Nephron progenitor cell (in vitro differentiated cells): Measurements from ENCODE around the gene CNST.

Source experiments
- DNase-seq: peaks from one replicate; pipeline ENCODE4 v3.0.0; 2021
- H3K27ac Mint-ChIP-seq: 2 replicates; pipeline ENCODE4 v1.8.0; 2021; ENCODE audit warnings: mild to moderate bottlenecking, moderate library complexity, mixed read lengths
- H3K27me3 Mint-ChIP-seq: 2 replicates; pipeline ENCODE4 v1.8.0; 2021; ENCODE audit warnings: mild to moderate bottlenecking, low read depth, mixed read lengths; ENCODE audit not compliant: poor library complexity
- H3K36me3 Mint-ChIP-seq: 2 replicates; pipeline ENCODE4 v1.8.0; 2021; ENCODE audit warnings: low read depth, mixed read lengths
- H3K4me1 Mint-ChIP-seq: 2 replicates; pipeline ENCODE4 v1.8.0; 2021; ENCODE audit warnings: mixed read lengths
- H3K4me3 Mint-ChIP-seq: 2 replicates; pipeline ENCODE4 v1.8.0; 2021; ENCODE audit warnings: mild to moderate bottlenecking, moderate library complexity, mixed read lengths
- H3K9me3 Mint-ChIP-seq: 2 replicates; pipeline ENCODE4 v1.8.0; 2021; ENCODE audit warnings: mild to moderate bottlenecking, moderate library complexity, mixed read lengths
- TF ChIP-seq, protein P1 (sequence below): fragments of 200-600 bp; sonication (generic); IDR thresholded peaks from 2 replicates; pipeline ENCODE4 v1.5.0; 2021; ENCODE audit warnings: antibody characterized with exemption

Gene CNST

GRCh38 chr1:246618240-246618808, 52.1 kb downstream of the CNST start:
- Mint-ChIP-seq H3K9me3 (peaks cover 9% of the 10 kb centered on the region), H3K4me1 (peaks cover 13% of the 10 kb centered on the region), H3K27me3 (no peaks in the 10 kb centered on the region), H3K36me3 (peaks cover 44% of the 10 kb centered on the region), H3K4me3 (no peak overlapping the region), H3K27ac (no peak overlapping the region)
- TF ChIP-seq, protein P1, sequence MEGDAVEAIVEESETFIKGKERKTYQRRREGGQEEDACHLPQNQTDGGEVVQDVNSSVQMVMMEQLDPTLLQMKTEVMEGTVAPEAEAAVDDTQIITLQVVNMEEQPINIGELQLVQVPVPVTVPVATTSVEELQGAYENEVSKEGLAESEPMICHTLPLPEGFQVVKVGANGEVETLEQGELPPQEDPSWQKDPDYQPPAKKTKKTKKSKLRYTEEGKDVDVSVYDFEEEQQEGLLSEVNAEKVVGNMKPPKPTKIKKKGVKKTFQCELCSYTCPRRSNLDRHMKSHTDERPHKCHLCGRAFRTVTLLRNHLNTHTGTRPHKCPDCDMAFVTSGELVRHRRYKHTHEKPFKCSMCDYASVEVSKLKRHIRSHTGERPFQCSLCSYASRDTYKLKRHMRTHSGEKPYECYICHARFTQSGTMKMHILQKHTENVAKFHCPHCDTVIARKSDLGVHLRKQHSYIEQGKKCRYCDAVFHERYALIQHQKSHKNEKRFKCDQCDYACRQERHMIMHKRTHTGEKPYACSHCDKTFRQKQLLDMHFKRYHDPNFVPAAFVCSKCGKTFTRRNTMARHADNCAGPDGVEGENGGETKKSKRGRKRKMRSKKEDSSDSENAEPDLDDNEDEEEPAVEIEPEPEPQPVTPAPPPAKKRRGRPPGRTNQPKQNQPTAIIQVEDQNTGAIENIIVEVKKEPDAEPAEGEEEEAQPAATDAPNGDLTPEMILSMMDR, result no peak
- DNase-seq, result no peak

- Mint-ChIP-seq H3K9me3 (peaks cover 9% of the 10 kb centered on the region), H3K27me3 (no peaks in the 10 kb centered on the region), H3K4me3 (no peak overlapping the region), H3K36me3 (peaks cover 52% of the 10 kb centered on the region), H3K4me1 (peaks cover 12% of the 10 kb centered on the region), H3K27ac (no peak overlapping the region)
- TF ChIP-seq, protein P1, result no peak
- DNase-seq, result no peak
Observed at GRCh38 chr1:246622035-246622652, 55.9 kb downstream of the CNST start.

DNA sequence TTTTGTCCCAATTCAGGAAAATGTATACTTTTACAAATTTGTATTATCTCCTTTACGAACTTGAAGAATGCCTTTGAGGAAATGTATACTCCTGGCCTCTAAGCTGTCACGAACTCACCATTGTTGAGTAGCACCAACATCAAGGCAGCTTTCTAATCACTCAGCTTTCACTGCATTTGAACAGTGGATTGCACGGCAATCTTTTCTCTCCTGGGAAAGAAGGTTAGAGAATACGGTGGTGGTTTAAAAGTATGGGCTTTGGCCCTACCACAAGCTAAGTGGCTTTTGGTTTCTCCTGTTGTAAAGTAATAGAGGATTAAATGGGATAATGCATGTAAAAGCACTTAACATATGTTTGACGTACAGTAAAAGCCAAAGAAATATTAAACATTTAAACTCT, 57.8 kb downstream of the CNST start:
- no peaks in the 10 kb centered on the region for H3K4me1 Mint-ChIP-seq
- no peaks in the 10 kb centered on the region for H3K27me3 Mint-ChIP-seq
- no peak for DNase-seq
- TF ChIP-seq, protein P1, result no peak
- no peak overlapping the region for H3K4me3 Mint-ChIP-seq
- H3K9me3 Mint-ChIP-seq, result peaks cover 9% of the 10 kb centered on the region
- peaks cover 63% of the 10 kb centered on the region for H3K36me3 Mint-ChIP-seq
- H3K27ac Mint-ChIP-seq, result no peak overlapping the region

GRCh38 chr1:246629030-246629429, 62.8 kb downstream of the CNST start:
- H3K4me3 Mint-ChIP-seq, result no peak overlapping the region
- no peak for DNase-seq
- TF ChIP-seq, protein P1, result no peak
- peaks cover 46% of the 10 kb centered on the region for H3K36me3 Mint-ChIP-seq
- H3K9me3 Mint-ChIP-seq, result no peaks in the 10 kb centered on the region
- no peak overlapping the region for H3K27ac Mint-ChIP-seq
- peaks cover 9% of the 10 kb centered on the region for H3K4me1 Mint-ChIP-seq
- H3K27me3 Mint-ChIP-seq, result no peaks in the 10 kb centered on the region

GRCh38 chr1:246629976-246630375, 63.7 kb downstream of the CNST start:
- peaks cover 9% of the 10 kb centered on the region for H3K4me1 Mint-ChIP-seq
- no peaks in the 10 kb centered on the region for H3K27me3 Mint-ChIP-seq
- H3K9me3 Mint-ChIP-seq, result peaks cover 3% of the 10 kb centered on the region
- no peak for DNase-seq
- TF ChIP-seq, protein P1, result no peak
- H3K4me3 Mint-ChIP-seq, result no peak overlapping the region
- no peak overlapping the region for H3K27ac Mint-ChIP-seq
- peaks cover 42% of the 10 kb centered on the region for H3K36me3 Mint-ChIP-seq

DNA sequence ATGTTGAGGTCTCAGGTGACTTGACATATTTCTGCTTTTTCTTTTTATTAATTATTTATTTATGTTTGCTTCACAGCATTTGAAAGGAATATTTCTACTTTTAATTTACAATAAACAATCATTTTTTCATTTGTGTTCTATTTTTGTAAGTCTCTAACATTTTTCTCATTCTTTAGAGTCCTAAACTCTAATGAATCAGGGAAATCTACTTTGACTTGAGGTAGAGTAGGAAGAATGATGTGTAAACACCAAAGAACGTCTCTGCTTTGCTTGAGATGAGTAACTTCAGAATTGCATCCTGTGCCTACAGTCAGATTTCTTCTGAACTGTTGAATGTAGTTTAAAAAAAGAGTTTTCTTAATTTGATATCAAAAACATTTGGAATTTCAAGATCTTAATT, 65.2 kb downstream of the CNST start:
- Mint-ChIP-seq H3K4me3 (no peak overlapping the region), H3K36me3 (peaks cover 32% of the 10 kb centered on the region), H3K4me1 (peaks cover 9% of the 10 kb centered on the region), H3K9me3 (peaks cover 7% of the 10 kb centered on the region), H3K27ac (no peak overlapping the region), H3K27me3 (no peaks in the 10 kb centered on the region)
- TF ChIP-seq, protein P1, result no peak
- DNase-seq, result no peak
